MG63 (cell line): Measurements from ENCODE around the gene HOXC5. TPM values are rescaled to one million over a fixed set of nuclear protein-coding genes. Genes with fewer than 3 reads are reported as not detected.
"Not testable (repeated sequence)": the region's sequence is repeated elsewhere in the genome, so short reads cannot be mapped to it uniquely, and the experiment has no call there.

Experiments
- DNase-seq: peaks from one replicate; pipeline ENCODE4 v3.0.0-alpha.2; 2020
- H3K27me3 ChIP-seq: fragments of 250-450 bp; sonication (Bioruptor Pico); 2 replicates; pipeline ENCODE4 v1.5.1; 2020; ENCODE audit warnings: mild to moderate bottlenecking, moderate library complexity
- H3K36me3 ChIP-seq: fragments of 250-450 bp; sonication (Bioruptor Pico); 2 replicates; pipeline ENCODE4 v1.5.1; 2020; ENCODE audit warnings: mild to moderate bottlenecking, moderate library complexity
- H3K4me3 ChIP-seq: fragments of 250-450 bp; sonication (Bioruptor Pico); 2 replicates; pipeline ENCODE4 v1.5.1; 2020; ENCODE audit warnings: mild to moderate bottlenecking, moderate library complexity
- H3K9me3 ChIP-seq: fragments of 250-450 bp; sonication (Bioruptor Pico); 2 replicates; pipeline ENCODE4 v1.5.1; 2020; ENCODE audit warnings: mild to moderate bottlenecking, moderate library complexity
- total RNA-seq: library from RNA; depleted of rRNA; stranded (reverse); fragments of >200 nt; shearing (Covaris generic); gene quantifications from 2 replicates; pipeline ENCODE4 v1.2.3, GENCODE V29; 2014; ENCODE audit warnings: low replicate concordance

Gene HOXC5
- total RNA-seq, 1 experiment from 2014 or later: not detected

DNA sequence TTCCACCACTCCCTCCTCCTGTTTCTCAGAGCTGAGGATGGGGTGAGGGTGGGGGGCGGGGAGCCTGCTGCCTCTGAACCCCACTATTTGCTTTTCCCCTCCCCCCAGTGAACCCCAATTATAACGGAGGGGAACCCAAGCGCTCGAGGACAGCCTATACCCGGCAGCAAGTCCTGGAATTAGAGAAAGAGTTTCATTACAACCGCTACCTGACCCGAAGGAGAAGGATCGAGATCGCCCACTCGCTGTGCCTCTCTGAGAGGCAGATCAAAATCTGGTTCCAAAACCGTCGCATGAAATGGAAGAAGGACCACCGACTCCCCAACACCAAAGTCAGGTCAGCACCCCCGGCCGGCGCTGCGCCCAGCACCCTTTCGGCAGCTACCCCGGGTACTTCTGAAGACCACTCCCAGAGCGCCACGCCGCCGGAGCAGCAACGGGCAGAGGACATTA, 21.9 kb downstream of the HOXC5 start:
- Histone ChIP-seq H3K9me3 (no peaks in the 10 kb centered on the region), H3K4me3 (peak overlapping the region; percentile 39; the same call in 1 of the 2 replicates), H3K36me3 (no peaks in the 10 kb centered on the region; the same call in 1 of the 2 replicates), H3K27me3 (no peaks in the 10 kb centered on the region)
- DNase-seq: no peak

DNA sequence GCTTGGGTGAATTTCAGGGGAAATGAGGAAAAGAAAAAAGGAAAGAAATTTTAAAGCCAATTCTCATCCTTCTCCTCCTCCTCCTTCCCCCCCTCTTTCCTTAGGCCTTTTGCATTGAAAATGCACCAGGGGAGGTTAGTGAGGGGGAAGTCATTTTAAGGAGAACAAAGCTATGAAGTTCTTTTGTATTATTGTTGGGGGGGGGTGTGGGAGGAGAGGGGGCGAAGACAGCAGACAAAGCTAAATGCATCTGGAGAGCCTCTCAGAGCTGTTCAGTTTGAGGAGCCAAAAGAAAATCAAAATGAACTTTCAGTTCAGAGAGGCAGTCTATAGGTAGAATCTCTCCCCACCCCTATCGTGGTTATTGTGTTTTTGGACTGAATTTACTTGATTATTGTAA, 22.7 kb downstream of the HOXC5 start:
- Histone ChIP-seq H3K36me3 (no peaks in the 10 kb centered on the region; the same call in 1 of the 2 replicates), H3K9me3 (no peaks in the 10 kb centered on the region), H3K4me3 (no peak overlapping the region), H3K27me3 (no peaks in the 10 kb centered on the region)
- no peak for DNase-seq

DNA sequence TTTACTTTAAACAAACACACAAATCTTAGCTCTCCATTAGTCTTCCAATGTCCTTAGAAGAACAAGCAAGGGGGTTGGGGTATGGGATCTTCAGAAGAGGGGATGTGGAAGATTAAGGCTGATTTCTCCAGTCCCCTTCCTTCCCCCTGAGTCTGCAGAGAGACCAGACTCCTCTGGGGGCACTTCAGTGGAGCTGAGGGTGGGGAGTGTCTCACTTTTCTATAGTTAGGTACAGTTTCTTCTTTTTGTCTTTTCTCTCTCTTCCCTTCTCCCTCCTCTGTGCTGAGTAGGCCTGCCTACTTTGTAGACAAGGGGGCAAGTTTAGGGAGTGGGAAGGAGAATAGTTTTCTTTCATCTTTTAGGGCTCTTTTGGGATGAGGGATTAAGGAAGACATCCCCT, 23.3 kb downstream of the HOXC5 start:
- no peak for DNase-seq
- H3K4me3 ChIP-seq: no peak overlapping the region
- H3K27me3 ChIP-seq: no peaks in the 10 kb centered on the region

DNA sequence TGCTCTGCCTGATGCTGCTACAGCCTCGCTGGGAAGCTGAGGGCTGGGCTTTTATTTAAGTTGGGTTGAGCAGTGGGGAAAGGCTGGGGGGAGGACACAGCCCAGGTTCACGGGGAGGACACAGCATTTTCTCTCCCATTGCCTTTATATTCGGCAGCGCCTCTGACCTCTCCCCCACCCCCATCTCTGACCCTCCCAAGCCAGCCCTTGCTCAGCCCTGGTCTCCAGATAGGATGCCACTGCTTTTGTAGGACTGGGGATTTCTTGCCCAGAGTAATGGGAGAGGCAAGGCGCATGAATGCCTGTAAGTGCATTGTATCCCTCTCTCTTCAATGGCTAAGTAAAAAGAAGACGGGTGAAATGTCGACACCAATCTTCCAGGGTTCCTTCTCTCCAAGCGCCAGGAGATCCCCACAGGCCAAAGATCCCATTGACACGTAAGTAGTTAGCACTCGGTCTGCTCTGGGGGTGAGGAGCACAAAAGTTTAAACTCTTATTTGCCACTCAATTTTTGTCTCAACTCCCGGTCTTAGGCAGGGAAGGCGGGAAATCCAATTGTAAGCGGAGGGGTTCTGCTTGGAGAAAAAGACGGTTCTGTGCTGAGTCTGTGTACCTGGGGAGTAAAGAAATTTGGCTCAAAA, 25.4 kb downstream of the HOXC5 start:
- H3K27me3 ChIP-seq: no peaks in the 10 kb centered on the region
- no peak for DNase-seq
- H3K36me3 ChIP-seq: no peaks in the 10 kb centered on the region; the same call in 1 of the 2 replicates
- H3K9me3 ChIP-seq: no peaks in the 10 kb centered on the region
- H3K4me3 ChIP-seq: no peak overlapping the region

More for the DNA sequence above, 23.3 kb downstream of the HOXC5 start:
- Histone ChIP-seq H3K36me3 (no peaks in the 10 kb centered on the region; the same call in 1 of the 2 replicates), H3K9me3 (no peaks in the 10 kb centered on the region)

DNA sequence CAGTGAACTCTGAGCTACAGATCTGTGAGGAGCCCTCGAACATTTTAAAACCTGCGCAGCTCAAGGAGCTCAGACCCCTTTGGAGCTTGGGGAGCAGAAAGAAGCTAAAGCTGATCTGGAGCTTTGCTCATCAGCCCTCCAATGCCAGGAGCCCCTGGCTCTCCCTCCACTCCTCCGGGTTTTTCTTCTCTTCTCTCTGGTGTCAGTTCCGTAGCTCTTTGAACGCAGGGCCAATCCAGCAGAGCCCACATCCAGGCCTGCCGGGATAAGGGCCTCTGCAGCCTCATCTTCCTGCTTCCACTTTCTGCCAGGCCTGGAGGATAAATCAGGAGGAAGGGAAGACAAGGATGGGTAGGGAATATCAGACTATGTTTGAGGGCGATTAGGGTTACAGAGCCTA, 26.8 kb downstream of the HOXC5 start:
- DNase-seq: no peak
- Histone ChIP-seq H3K9me3 (no peaks in the 10 kb centered on the region), H3K4me3 (no peak overlapping the region), H3K36me3 (no peaks in the 10 kb centered on the region; the same call in 1 of the 2 replicates), H3K27me3 (no peaks in the 10 kb centered on the region)

DNA sequence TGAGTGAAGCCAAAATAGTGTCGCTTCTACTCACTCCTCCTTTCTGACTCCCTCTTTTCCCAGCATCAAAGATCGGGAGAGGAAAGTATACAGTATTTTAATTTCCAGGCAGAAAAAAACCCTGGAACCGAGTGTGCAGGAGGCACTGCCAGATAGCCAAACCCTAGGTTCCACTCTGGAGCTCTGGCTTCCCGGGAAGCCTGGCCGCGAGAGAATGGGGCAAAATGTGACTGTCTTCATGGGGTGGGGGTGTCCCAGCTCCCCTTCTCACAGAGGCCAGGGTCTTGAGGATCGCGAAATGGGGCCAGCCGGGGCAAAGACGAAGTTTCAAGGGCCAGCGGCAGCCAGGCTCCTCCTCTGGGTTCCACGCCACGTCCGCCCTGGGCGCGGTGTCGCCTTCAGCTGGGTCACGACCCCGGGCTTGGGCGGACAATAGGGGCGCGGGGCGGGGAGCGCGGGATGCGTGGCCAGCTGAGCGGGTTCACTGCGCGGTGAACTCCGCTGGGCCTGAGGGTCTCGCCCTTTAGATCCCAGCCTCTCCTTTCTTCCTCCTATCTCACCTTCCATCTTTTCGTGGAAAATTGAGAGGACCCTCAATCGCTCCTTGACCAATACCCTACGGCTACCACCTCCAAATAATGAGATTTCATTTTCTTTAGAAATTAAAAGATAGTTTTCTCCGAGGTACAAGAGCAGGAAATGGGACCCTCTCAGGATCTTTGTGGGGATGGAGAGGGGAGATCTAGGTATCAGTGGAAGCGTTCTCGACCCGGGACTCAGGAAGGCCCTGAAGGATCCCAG, 27.5 kb downstream of the HOXC5 start:
- Histone ChIP-seq H3K36me3 (no peaks in the 10 kb centered on the region; the same call in 1 of the 2 replicates), H3K9me3 (no peaks in the 10 kb centered on the region), H3K4me3 (no peak overlapping the region), H3K27me3 (no peaks in the 10 kb centered on the region)
- DNase-seq: no peak

DNA sequence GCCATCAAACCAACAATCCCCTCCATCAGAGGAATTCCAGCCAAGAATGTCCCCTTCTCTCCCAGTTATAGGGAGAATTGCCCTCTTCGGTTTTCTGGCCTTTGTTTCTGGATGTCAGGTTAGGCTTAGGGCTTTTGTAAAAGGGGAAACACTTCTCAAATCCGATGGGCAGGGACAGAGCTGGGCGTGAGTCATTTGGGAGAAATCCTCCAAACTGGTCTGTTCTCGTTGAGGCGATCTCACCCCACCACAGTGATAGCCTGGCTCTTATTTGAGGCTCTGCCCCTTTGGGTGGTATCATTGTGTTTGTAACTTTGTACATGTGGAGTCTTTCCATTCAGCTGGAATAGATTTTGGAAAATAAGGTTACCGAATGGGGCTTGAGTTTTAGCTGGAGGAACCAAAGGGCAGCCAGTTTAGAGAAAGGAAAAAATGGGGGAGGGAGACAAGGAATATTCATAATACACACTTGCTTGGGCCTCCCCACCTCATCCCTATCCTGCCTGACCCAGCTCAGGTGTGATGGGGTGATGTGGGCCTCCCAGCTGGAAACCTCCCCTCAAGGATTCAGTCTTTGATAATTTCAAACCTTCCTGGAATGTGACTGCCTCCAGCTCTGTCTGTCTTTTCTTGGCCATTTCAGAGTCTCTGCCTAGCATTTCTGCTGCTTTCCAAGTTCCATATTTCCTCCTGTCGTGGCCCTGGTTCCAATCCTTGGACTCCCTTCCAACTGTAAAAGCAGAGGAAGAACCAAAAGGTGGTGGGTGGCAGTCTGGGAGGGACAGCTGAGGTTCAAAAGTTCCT, 28.3 kb downstream of the HOXC5 start:
- H3K9me3 ChIP-seq: no peaks in the 10 kb centered on the region
- no peaks in the 10 kb centered on the region; the same call in 1 of the 2 replicates for H3K36me3 ChIP-seq
- H3K27me3 ChIP-seq: no peaks in the 10 kb centered on the region
- no peak for DNase-seq
- H3K4me3 ChIP-seq: no peak overlapping the region

DNA sequence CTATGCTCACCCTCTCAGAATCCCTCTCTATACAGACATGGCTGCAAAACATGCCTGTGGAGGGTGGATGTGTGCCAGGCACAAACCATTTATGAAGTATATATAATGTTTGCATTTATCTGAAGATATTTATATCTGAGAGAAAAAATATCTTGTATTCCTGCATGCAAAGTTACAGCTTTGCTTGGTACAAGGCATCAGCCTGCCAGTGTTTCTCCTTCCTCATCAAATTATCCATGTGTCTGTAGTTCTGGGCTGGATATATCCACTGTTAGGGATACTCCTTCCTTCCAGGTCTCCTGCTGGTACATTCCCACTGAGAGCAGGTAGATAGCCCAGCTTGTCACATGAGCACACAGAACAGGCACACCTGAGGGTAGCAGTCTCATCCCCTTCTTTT, 32.8 kb downstream of the HOXC5 start:
- Histone ChIP-seq H3K9me3 (no peaks in the 10 kb centered on the region), H3K27me3 (no peaks in the 10 kb centered on the region), H3K4me3 (no peak overlapping the region), H3K36me3 (no peaks in the 10 kb centered on the region)
- DNase-seq: no peak

DNA sequence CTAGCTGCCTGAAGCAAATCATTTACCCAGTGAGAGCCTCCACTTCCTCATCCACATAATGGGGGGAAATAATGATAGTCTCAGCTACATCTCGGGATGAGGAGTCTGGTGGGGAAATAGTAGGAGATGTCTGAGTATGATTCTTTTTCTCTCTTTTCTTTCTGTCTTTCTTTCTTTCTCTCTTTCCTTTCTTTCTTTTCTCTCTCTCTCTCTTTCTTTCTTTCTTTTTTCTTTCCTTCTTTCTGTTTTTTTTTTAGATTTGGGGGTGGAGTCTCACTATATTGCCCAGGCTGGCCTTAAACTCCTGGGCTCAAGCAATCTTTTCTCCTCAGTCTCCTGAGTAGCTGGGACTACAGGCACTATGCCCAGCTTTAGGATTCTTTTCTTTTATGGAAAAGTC, 33.6 kb downstream of the HOXC5 start:
- Histone ChIP-seq H3K27me3 (no peaks in the 10 kb centered on the region), H3K9me3 (no peaks in the 10 kb centered on the region), H3K4me3 (no peak overlapping the region), H3K36me3 (no peaks in the 10 kb centered on the region)
- no peak for DNase-seq

DNA sequence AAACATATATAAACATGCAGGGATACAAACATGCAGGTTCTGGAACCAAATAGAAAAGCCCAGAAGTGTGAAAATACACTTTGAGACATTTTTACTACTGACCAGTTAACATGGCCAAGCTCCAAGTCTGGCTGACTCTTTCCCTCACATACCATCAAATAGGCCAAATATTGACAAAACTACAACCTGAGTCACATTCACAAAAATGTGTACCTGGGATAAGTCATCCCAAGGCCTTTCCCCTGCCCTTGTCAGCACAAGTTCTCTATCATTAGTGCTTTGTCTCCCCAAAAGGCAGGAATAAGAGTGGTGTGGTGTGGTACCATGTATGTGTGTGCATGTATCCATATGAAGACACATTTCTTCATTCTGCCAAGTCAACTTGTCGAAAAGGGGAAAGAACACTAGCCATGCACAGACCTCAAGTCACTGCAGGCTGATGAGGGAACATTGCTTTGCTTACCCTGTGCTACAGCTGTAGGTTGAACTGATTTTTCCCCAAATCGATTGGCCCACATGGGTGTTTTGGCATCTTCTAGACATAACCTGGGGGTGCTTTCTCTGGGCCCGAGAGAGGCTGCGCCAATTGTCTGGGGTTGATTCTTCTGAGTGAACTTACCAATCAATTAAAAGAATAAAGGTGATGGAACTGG, 35.7 kb downstream of the HOXC5 start:
- Histone ChIP-seq H3K4me3 (no peak overlapping the region), H3K27me3 (no peaks in the 10 kb centered on the region), H3K36me3 (no peaks in the 10 kb centered on the region), H3K9me3 (no peaks in the 10 kb centered on the region)
- no peak for DNase-seq

DNA sequence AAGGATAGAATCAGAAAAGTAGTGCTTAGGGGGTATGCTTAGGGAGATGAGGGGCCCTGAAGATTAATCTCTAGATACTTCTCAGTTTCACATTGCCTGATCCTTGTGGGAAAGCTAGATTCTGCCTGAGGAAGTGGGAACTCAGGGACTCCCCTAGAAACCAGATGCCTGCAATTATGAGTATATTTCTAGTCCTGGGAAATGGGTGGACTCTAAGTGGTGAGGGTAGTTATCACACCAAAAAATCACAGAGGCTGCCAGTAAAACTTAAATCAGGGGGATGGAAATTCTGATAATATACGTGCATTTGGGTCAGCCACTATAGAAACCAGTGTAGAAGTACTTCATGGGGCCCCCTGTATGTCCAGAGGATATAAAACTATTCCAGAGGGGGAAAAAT, 39.1 kb downstream of the HOXC5 start:
- no peak overlapping the region for H3K4me3 ChIP-seq
- H3K36me3 ChIP-seq: no peaks in the 10 kb centered on the region
- no peaks in the 10 kb centered on the region for H3K27me3 ChIP-seq
- no peak for DNase-seq
- no peaks in the 10 kb centered on the region for H3K9me3 ChIP-seq

DNA sequence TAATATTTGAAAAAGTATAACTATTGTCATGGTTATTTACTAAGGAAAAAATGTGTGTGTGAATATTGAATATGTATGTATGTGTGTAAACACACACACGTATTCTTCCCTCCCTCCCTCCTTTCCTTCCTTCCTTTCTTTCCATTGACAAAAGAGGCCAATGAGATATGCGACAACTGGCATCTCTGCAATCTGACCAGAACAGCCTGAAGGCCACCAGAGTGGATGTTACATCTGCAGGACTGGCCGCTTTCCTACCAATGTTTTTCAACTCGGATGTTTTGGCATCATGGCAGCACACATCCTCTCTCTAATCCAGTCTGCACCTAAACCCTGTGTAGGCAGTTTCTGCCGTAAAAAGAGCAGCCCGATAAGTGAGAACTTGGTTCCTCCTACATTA, 41.5 kb downstream of the HOXC5 start:
- Histone ChIP-seq H3K4me3 (no peak overlapping the region), H3K27me3 (no peaks in the 10 kb centered on the region), H3K9me3 (no peaks in the 10 kb centered on the region), H3K36me3 (no peaks in the 10 kb centered on the region)
- DNase-seq: no peak

DNA sequence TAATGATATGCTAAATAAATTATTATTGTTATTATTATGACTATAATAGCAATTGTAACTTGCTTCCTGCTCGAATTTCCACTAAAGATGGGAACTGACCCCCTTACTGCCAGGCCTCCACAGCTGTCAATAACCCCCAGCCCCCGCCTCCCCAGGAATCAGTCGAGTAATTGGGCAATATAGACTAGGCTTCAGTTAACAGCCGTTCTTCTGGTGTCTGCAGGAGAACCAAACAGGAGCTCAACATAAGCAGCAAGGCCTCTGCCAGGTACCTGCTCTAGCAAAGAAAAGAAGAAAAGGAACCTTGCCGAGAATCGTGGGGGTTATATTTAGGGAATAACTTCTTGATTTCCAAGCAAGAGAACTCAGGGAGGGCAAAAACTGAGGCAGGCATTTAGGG, 42.6 kb downstream of the HOXC5 start:
- no peaks in the 10 kb centered on the region for H3K36me3 ChIP-seq
- no peaks in the 10 kb centered on the region for H3K27me3 ChIP-seq
- H3K4me3 ChIP-seq: no peak overlapping the region
- no peak for DNase-seq
- no peaks in the 10 kb centered on the region for H3K9me3 ChIP-seq

DNA sequence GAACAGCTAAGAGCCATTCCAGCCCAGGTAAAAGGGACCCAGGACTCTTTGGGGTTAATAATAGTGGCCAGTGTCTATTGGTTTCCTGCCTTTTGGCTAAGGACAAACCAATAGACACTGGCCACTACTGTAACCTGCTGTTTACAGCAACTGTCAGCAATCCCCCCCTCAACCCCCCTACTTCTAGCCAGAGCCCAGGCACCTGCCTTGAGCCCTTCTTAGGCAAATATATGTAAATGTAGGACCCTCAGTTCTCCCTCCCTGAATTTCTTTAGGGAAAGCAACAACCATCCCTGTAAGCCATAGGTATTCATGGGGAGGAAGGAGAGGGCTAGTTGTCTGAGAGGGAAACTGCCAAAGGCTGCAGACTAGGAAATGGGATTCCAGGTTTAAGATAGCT, 43.1 kb downstream of the HOXC5 start:
- H3K36me3 ChIP-seq: no peaks in the 10 kb centered on the region
- no peaks in the 10 kb centered on the region for H3K27me3 ChIP-seq
- no peaks in the 10 kb centered on the region for H3K9me3 ChIP-seq
- no peak for DNase-seq
- H3K4me3 ChIP-seq: no peak overlapping the region

DNA sequence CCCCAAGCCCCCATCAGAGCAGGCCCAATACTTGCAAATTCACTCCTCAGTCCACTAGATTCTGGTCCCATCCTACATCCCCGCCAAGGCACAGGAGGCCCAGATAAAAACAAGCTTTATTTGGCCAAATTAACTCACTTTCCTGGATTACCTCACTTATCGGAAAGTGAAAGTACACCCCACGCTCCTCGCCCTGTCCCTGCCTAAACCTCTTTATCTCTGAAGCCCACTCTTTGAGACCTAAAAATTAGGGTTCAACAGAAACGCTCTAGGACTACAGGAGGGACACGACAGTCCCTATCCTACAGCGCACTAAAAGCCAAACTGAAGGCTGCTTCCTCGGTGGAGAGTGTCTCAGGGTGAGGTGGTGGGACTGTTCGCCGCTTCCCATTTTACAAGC, 45.0 kb downstream of the HOXC5 start:
- not testable (repeated sequence) for H3K9me3 ChIP-seq, H3K4me3 ChIP-seq, DNase-seq, H3K27me3 ChIP-seq, H3K36me3 ChIP-seq

DNA sequence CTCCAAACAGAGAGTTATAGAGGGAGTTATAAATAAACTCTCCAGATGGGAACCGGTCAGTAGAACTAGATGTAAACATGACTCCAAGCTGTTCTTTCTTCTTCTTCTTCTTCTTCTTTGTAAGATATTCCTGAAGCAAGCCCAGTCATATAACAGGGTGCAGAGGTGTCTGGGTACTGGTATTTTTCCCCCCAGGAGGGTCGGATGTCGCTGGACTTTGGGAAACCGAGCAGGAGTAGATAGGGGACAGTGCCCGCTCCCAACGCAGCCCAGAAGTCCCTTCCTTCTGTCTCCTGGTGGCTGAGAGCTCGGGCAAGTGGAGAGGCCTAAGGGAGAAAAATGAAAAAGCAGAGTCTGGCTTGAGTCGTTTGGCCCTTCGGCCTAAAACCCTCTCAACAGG, 46.3 kb downstream of the HOXC5 start:
- not testable (repeated sequence) for H3K9me3 ChIP-seq, H3K36me3 ChIP-seq, H3K27me3 ChIP-seq, H3K4me3 ChIP-seq, DNase-seq
